C4-2B (cell line): ENCODE measurements around the gene RASAL3.

ENCODE experiments used
- H3K27ac ChIP-seq: fragments of 450-650 bp; 2 replicates; pipeline ENCODE4 v1.5.1; 2017
- ZFX ChIP-seq: fragments of 450-650 bp; IDR thresholded peaks from 2 replicates; pipeline ENCODE4 v1.6.1; 2017
- TF ChIP-seq, protein P1 (sequence below): fragments of 450-650 bp; conservative IDR thresholded peaks from 2 replicates; pipeline ENCODE4 v1.5.1; 2017; ENCODE audit warnings: mild to moderate bottlenecking

The RASAL3 gene

DNA sequence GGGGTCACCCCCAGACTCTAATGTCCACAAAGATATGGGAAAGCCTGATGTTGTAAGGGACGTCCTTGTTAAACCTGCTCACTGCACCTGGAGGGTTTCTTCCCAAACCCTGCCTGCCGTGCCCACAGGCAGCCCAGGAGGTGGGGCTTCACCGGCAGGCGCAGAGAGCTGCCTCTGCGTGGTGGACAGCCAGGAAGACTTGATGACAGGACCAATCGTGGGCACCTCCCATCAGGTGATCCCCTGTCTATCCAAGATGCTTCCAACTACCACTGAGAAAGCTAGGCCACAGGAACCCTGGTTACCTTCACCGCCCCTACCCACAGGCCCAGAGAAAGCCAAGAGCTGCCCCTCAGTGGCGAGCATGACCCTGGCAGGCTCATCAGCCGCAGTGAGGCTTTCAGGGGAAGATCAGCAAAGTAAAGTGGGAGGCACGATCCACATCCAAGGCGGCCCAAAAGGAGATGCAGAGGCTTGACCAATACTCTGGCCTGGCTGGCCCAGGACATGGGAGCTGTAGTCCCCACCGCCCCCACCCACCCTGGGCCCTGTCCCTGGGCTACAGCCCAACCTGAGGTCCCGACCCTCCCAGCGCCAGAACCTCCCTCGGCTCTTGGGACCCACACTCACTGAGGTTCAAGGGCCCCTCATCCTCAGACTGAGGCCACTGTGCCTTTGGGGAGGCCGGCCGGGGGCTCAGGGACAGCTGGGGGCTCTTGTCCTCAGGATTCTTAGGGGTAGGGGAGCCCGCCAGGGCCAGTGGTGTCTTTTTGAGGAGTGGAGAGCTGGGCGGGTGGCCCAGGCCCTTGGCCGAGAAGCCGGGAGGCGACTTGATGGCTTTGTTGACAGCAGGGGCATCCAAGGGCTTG is 35.2 kb downstream of the RASAL3 start:
- TF ChIP-seq, protein P1, sequence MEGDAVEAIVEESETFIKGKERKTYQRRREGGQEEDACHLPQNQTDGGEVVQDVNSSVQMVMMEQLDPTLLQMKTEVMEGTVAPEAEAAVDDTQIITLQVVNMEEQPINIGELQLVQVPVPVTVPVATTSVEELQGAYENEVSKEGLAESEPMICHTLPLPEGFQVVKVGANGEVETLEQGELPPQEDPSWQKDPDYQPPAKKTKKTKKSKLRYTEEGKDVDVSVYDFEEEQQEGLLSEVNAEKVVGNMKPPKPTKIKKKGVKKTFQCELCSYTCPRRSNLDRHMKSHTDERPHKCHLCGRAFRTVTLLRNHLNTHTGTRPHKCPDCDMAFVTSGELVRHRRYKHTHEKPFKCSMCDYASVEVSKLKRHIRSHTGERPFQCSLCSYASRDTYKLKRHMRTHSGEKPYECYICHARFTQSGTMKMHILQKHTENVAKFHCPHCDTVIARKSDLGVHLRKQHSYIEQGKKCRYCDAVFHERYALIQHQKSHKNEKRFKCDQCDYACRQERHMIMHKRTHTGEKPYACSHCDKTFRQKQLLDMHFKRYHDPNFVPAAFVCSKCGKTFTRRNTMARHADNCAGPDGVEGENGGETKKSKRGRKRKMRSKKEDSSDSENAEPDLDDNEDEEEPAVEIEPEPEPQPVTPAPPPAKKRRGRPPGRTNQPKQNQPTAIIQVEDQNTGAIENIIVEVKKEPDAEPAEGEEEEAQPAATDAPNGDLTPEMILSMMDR: no peak
- TF ChIP-seq ZFX: no peak
- H3K27ac ChIP-seq: no peak overlapping the region

DNA sequence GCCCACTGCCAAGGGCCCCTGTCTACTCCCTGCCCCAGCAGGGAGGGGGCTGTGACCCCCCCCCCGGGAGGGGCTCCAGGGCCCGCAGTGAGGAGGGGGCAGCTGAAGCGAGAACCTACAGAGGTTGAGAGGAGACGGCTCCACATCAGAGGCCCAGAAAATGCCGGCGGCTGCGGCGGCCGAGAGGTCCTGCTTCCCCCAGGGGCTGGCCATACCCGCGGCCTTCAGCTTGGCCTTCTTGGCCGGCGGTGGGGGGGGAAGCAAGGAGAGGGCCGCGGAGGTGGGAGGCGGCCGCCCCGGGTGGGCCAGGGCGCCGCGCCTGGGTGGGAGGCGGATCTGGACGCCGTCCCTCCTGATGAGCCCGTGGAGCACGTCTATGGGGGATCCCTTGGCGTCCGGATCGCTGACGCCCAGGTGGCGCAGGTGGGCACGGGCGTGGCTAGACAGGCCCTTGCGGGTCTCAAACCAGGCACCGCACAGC is 36.3 kb downstream of the RASAL3 start:
- no peak overlapping the region for H3K27ac ChIP-seq
- TF ChIP-seq, protein P1: no peak
- no peak for TF ChIP-seq ZFX

DNA sequence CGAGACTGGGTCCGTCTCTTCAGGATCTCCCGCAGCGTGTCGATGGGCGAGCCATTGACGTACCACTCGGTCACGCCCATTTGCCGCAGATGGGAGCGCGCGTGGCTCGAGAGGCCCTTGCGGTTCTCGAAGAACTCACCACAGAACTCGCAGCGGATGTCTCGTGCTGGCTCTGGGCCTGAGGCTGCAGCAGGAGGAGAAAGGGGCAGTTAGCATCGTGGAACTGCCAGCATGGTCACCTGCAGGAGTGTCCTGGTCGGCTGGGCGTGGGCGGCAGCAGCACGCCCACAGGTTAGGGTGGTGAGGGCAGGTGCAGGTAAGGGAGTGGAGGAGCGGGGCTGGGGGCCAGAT is 37.0 kb downstream of the RASAL3 start:
- no peak overlapping the region for H3K27ac ChIP-seq
- TF ChIP-seq, protein P1: no peak
- TF ChIP-seq ZFX: no peak

DNA sequence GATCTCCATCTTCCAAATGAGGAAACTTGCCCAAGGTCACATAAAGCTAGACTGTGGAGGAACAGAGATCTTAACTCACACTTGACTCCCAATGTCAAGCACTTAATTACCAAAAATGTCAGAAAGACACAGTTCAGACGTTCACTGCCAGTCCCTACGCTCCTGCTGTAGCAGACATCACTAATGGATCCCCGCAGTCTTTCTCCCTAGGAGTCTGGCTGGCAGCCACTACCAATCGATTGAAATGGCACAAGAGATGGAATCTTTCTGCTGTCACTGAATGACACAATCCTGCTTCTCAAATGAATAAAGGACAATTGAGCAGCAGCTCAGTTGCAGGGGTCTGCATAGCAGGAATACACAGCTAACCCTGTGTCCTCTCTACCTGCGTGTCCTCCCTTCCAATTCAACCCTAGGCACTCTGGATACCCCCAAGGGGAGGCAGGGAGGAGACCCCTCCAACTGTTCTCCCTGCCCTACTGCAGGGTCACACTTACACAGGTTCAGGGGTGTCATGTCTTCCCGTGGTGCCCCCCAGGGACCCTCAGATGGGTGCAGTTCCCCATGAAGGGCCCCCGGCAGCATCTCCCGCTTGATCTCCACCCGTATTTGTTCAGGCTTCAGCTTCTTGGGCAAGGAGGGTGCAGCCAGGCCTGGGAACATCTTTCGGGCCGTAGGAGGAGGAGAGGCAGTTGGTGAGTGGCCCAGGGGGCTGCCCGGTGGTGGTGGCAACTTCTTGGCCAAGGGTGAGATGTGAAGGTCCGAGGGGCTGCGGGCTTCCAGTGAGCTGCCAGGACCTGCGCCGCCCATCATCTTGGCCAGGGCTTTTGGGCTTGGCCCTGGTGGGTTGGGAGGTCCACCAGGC is 37.6 kb downstream of the RASAL3 start:
- no peak overlapping the region for H3K27ac ChIP-seq
- TF ChIP-seq, protein P1: no peak
- no peak for TF ChIP-seq ZFX

DNA sequence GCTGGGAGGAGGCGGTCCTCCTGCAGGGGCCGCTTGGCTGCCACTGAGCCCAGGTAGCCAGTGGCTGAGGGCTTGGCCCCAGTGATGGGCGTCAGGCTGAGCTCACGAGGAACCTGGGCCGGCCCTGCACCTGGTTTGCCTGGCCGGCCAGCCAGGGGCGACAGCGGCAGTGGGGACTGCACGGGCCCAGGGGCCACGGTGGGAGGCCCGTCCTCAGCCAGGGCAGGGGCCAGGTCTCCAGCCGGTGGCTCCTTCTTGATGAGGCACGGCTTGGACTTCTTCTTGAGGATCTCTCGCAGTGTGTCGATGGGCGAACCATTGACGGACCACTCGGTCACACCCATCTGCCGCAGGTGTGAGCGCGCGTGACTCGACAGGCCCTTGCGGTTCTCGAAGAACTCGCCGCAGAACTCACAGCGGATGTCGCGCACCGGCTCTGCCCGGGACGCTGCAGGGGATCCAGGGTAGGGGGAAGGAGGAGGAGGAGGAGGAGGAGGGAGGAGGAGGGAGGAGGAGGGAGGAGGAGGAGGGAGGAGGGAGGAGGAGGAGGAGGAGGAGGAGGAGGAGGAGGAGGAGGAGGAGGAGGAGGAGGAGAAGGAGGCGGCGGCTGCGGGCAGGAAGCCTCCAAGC is 38.9 kb downstream of the RASAL3 start:
- no peak overlapping the region for H3K27ac ChIP-seq
- TF ChIP-seq, protein P1: no peak
- no peak for TF ChIP-seq ZFX

DNA sequence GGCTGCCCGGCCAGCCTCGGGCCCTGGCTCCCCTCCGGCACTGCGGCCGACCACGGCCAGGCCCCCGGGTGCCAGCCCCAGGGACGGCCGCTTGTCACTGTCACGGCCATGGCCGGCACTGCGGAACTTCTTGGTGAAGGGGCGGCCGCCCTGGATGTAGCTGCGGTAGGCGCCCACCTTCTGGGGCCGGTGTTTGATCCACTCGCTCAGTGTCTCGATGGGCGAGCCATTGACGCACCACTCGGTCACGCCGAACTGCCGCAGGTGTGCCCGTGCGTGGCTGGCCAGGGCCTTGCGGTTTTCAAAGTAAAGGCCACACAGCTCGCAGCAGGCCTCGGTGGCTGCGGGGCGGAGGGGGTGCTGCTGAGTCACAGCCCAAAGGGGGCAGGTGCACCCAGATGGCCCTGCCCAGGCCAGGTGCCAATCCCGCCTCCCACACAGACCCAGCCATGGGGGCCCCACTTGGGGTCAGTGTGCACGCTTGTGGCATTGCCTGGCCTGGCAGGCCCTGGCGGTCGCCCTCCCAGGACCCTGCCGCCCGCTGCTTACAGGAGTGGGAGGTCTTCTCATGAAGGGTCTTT is 39.6 kb downstream of the RASAL3 start:
- no peak overlapping the region for H3K27ac ChIP-seq
- TF ChIP-seq, protein P1: no peak
- TF ChIP-seq ZFX: no peak
